ENCODE measurements around the gene SOX14.

DNA sequence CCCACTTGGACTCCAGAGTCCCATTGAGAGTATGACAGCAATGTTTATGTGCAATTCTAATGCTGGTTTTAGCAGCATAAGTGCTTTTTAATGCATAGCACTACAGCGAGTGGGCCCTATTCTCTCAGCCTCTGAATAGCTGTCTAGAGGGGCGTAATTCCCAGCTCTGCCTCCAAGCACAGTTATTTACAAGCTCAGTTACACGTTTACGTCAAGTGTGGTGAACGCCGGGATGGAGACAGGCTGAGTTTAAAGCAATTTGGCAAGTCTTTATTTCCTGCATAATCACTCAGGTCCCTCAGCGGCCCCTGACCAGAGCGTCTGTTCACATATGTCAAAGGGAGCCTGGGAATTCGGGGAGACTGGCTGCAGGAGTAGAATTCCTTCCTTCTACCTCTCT lies 43.9 kb downstream of the SOX14 start:
- TF ChIP-seq CTCF (IDR thresholded peaks at IDR 0.05; ENCODE audit: low read length) (no peak), EZH2 (IDR thresholded peaks at IDR 0.05; ENCODE audit: borderline replicate concordance, low read length) (no peak)

All from OCI-LY1 (cell line).